Occipital lobe (tissue), 3 donors: ENCODE results near the gene VMP1. TPM values are rescaled to one million over a fixed set of nuclear protein-coding genes. Genes with fewer than 3 reads are reported as not detected.
"Not testable (repeated sequence)": the region's sequence is repeated elsewhere in the genome, so short reads cannot be mapped to it uniquely, and the experiment has no call there.

Experiments used
- DNase-seq: peaks from one replicate; lab custom pipeline; 2025; lab: John Stamatoyannopoulos, UW
- small RNA-seq: library from RNA; depleted of rRNA; stranded (forward); fragments of <200 nt; gene quantifications from one replicate; pipeline ENCODE3, GENCODE V24; 2014
- total RNA-seq: library from RNA; depleted of rRNA; stranded (reverse); fragments of >200 nt; gene quantifications from one replicate; pipeline ENCODE4 v1.2.3, GENCODE V29; 2014

The VMP1 gene
- total RNA-seq, 1 donor from 2014 or later, result 238 TPM

GRCh38 chr17:59856859-59857794, 149.7 kb downstream of the VMP1 start:
- no peak for DNase-seq

- no peak for DNase-seq
Observed at GRCh38 chr17:59858167-59858816, 150.8 kb downstream of the VMP1 start.

DNA sequence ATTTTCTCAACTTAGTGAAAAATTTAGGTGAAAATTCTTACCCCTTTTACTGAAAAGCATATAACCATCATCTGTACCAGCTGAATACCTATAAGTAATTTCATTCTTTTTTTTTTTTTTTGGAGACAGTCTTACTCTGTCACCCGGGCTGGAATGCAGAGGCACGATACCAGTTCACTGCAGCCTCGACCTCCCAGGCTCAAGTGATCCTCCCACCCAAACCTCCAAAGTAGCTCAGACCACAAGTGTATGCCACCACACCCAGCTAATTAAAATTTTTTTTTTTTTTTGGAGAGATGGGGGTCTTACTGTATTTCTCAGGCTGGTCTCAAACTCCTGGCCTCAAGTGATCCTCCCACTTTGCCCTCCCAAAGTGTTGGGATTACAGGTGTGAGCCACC, 151.5 kb downstream of the VMP1 start:
- DNase-seq, result no peak

GRCh38 chr17:59859444-59860025, 152.1 kb downstream of the VMP1 start:
- no peak for DNase-seq

DNA sequence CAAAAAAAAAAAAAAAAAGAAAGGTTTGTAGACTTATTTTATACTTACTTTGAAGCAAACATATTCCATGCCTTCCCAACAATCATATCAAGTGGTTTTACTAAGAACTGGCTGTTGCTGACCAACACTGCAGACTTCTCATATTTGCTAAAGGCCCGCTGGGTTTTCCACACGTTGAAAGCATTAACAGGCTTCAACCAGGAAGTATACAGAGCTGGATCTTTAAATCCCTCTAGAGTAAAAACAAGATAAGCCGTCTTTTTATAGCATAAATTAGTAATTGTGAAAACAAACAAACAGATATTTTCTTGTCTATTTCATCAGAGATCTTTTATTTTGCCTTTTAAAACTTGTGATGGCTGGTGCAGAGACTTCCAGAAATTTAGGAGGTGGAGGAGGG, 156.2 kb downstream of the VMP1 start:
- no peak for DNase-seq

- DNase-seq, result no peak
Observed at GRCh38 chr17:59869941-59870218, 162.4 kb downstream of the VMP1 start.

- no peak for DNase-seq
Observed at GRCh38 chr17:59870482-59870881, 163.0 kb downstream of the VMP1 start.

GRCh38 chr17:59872351-59872750, 164.9 kb downstream of the VMP1 start:
- DNase-seq, result no peak

DNA sequence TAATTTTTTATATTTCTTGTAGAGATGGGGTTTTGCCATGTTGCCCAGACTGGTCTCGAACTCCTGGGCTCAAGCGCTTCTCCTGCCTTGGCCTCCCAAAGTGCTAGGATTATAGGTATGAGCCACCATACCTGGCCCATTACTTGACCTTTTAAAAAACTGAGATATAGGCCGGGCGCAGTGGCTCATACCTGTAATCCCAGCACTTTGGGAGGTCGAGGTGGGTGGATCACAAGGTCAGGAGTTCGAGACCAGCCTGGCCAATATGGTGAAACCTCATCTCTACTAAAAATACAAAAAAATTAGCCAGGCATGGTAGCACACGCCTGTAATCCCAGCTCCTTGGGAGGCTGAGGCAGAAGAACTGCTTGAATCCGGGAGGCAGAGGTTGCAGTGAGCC, 166.0 kb downstream of the VMP1 start:
- not testable (repeated sequence) for DNase-seq

GRCh38 chr17:59874376-59874775, 166.9 kb downstream of the VMP1 start:
- no peak for DNase-seq

GRCh38 chr17:59876107-59876506, 168.7 kb downstream of the VMP1 start:
- no peak for DNase-seq

GRCh38 chr17:59877965-59878364, 170.5 kb downstream of the VMP1 start:
- no peak for DNase-seq

- DNase-seq, result no peak
Observed at GRCh38 chr17:59878624-59879023, 171.2 kb downstream of the VMP1 start.

GRCh38 chr17:59884861-59885260, 177.4 kb downstream of the VMP1 start:
- DNase-seq, result no peak

DNA sequence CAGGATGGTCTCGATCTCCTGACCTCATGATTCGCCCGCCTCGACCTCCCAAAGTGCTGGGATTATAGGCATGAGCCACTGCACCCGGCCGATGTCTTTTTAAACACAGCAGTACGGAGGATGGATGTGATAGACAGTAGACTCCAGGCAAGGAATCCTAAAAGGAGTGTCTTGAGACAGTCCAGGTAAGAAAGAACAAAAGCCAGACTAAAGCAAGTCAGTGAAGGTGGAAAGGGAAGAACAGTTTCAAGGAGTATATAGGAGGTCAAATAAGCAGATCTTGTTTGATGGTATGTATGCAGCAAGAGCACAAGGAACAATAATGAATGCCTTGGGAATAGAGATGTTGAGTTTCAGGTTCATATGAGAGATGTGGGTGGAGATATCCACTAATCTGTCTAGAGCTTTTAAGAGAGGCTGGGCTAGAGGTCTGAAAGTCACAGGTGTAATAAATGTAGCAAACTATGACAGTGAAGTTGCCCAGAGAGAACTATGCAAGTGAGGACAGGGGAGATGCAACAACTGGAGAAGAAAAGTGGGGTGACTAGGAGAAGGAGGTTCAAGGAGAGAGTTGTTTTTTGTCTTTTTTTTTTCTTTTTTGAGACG, 180.8 kb downstream of the VMP1 start:
- no peak for DNase-seq

GRCh38 chr17:59890720-59891119, 183.3 kb downstream of the VMP1 start:
- no peak for DNase-seq

Small RNA genes within 50 kb of the gene (small RNA-seq; reads per million reads assigned to genes)
- gene AC040904.1 (not detected), gene RNU6-450P (not detected)

Other genes starting within 250 kb of the VMP1 start
- gene DHX40, start 142.0 kb upstream of the VMP1 start, total RNA-seq, result 91.6 TPM
- 306 TPM for gene CLTC, start 87.8 kb upstream of the VMP1 start, total RNA-seq
- gene PTRH2, start 224 bp upstream of the VMP1 start, total RNA-seq, result 22.1 TPM
- 9.8 TPM for gene TUBD1, start 185.3 kb downstream of the VMP1 start, total RNA-seq
- gene RPS6KB1, start 185.5 kb downstream of the VMP1 start, total RNA-seq, result 50.1 TPM